ENCODE results near the gene ZBTB48.

The ZBTB48 gene

DNA sequence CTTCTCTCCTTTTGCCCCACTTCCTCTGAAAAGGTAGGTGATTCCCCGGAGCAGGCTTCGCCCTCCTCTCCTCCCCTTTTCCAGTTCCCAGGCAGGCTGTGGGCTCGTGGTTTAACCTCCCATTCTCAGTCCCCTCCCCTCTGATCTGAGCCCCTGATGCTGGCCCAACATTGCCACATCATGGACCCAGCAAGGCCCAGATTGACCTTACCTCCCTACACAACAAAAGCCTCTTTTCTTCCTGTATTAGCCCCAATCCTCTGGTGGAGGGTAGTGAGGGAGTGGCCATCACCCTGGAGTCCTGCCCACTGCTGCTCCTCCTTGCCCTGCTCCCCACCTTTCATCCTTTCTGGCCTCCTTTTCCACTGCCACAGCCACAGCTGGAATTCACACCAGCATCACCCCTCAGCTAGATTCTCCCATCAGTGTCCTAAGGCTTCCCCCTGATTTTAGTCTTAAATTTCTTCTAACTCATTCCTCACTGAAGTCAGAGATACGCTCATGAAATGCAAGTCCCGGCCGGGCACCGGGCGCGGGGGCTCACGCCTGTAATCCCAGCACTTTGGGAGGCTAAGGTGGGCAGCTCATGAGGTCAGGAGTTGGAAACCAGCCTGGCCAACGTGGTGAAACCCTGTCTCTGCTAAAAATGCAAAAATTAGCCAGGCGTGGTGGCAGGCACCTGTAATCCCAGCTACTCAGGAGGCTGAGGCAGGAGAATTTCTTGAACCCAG, 7.0 kb upstream of the ZBTB48 start:
- no peak for DNase-seq (ENCODE audit: low read depth)

DNA sequence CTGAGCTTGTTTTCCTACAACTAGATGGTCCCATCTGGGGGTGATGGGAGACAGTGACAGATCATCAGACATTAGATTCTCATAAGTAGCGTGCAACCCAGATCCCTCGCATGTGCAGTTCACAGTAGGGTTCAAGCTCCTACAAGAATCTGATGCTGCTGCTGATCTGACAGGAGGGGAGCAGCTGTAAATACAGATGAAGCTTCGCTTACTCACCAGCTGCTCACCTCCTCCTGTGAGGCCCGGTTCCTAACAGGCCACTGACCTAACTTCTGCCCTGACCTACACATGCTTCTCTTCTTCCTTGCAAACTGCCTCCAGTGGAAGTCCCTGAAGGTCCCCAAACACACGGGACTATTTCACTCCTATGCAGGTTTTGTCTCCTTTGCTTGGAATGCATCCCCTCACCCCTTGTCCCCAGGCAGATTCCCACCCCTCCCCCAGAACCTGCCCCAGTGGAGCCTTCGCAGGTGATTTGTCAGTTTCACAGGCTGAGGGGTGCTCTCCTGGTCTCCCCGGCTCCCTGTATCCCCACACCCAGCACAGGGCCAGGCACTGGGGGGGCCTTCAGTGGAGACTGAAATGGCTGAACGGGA, 5.7 kb upstream of the ZBTB48 start:
- no peak for DNase-seq (ENCODE audit: low read depth)

DNA sequence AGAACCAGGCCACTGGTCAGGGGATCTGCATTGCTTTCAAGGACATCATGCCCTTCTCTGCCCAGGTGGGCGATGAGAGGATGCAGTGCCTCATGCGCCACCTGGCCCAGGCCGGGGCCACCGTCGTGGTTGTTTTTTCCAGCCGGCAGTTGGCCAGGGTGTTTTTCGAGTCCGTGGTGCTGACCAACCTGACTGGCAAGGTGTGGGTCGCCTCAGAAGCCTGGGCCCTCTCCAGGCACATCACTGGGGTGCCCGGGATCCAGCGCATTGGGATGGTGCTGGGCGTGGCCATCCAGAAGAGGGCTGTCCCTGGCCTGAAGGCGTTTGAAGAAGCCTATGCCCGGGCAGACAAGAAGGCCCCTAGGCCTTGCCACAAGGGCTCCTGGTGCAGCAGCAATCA, 5.0 kb upstream of the ZBTB48 start:
- DNase-seq (ENCODE audit: low read depth), result no peak

DNA sequence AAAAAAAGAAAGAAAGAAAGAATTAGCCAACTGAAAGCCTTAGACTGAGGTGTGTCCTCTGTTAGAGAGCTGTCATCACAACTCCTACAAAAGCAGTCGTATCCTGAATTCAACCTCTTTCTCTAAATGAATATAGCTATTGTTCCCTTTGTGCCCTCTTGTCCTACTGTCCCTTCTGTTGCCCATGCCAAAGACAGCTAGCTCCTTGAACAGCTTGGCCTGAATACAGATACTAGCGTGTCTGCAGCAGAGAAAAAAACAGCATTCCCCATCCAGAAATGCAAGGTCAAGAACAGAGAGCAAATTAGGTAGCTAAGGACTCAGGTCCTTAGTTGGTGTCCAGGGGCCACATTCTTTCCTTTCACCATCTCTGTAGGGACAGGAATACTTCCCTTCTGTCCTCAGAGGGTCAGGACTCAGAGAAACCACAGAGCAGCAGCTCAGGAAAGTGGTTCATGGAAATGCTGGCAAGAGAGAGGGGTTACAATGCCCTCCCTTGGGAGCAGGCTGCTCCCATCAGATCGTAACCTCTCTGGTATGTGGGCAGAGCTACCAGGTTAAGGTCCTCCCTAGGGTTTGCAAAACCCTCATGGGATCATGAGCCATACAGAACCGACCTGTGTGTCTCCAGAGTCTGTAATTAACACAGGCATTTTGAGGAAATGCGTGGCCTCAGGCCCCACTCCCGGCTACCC, 1.8 kb upstream of the ZBTB48 start:
- no peak for DNase-seq (ENCODE audit: low read depth)

DNA sequence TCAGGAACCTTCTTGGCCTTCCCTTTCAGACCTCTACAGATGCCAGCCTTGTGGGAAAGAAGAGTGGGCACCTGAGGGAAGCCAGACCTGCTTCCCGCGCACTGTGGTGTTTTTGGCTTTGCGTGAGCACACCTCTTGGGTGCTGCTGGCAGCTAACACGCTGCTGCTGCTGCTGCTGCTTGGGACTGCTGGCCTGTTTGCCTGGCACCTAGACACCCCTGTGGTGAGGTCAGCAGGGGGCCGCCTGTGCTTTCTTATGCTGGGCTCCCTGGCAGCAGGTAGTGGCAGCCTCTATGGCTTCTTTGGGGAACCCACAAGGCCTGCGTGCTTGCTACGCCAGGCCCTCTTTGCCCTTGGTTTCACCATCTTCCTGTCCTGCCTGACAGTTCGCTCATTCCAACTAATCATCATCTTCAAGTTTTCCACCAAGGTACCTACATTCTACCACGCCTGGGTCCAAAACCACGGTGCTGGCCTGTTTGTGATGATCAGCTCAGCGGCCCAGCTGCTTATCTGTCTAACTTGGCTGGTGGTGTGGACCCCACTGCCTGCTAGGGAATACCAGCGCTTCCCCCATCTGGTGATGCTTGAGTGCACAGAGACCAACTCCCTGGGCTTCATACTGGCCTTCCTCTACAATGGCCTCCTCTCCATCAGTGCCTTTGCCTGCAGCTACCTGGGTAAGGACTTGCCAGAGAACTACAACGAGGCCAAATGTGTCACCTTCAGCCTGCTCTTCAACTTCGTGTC, 995 bp upstream of the ZBTB48 start:
- no peak for DNase-seq (ENCODE audit: low read depth)

DNA sequence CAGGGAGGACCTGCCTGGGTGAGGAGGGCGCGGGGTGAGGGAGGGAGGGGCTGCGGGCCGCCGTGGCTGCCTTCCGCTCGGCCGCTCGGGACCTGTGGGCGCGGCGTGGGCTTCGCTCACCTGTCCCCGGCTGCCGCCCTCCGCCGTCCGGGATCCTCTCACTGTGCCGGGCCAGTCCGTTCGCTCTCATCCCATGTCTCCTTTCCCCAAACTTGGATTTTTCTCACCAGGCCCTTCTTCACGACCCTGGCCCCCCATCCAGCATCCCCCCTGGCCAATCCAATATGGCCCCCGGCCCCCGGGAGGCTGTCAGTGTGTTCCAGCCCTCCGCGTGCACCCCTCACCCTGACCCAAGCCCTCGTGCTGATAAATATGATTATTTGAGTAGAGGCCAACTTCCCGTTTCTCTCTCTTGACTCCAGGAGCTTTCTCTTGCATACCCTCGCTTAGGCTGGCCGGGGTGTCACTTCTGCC, 362 bp downstream of the ZBTB48 start:
- DNase-seq (ENCODE audit: low read depth), result no peak

DNA sequence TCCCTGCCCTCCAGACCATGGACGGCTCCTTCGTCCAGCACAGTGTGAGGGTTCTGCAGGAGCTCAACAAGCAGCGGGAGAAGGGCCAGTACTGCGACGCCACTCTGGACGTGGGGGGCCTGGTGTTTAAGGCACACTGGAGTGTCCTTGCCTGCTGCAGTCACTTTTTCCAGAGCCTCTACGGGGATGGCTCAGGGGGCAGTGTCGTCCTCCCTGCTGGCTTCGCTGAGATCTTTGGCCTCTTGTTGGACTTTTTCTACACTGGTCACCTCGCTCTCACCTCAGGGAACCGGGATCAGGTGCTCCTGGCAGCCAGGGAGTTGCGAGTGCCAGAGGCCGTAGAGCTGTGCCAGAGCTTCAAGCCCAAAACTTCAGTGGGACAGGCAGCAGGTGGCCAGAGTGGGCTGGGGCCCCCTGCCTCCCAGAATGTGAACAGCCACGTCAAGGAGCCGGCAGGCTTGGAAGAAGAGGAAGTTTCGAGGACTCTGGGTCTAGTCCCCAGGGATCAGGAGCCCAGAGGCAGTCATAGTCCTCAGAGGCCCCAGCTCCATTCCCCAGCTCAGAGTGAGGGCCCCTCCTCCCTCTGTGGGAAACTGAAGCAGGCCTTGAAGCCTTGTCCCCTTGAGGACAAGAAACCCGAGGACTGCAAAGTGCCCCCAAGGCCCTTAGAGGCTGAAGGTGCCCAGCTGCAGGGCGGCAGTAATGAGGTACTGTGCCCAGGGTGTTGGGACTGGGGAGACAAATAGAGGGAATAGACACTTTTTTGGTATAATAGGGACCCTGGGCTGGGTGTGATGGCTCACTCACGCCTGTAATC, 1.0 kb downstream of the ZBTB48 start:
- DNase-seq (ENCODE audit: low read depth), result no peak

DNA sequence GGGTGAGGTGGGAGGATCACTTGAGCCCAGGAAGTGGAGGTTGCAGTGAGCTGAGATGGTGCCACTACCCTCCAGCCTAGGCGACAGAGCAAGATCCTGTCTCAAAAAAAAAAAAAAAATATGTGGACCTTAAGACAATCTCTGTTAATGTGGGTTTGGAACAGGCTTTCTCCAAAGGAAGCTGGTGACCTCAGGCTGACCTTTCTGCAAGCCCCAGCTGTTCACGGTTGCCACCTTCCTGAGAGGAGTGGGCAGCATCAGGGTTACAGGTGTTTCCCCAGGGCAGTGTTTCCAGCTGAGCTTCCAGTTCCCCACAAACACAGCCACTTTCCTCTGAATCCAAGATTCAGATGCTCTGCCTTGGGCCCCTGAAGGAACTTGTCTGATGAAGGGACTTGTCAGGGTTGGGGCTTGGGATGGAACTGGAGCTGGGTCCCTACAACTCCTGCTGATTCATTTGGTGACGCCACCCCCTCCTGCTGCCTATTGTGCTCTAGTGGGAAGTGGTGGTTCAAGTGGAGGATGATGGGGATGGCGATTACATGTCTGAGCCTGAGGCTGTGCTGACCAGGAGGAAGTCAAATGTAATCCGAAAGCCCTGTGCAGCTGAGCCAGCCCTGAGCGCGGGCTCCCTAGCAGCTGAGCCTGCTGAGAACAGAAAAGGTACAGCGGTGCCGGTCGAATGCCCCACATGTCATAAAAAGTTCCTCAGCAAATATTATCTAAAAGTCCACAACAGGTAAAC, 1.9 kb downstream of the ZBTB48 start:
- no peak for DNase-seq (ENCODE audit: low read depth)

DNA sequence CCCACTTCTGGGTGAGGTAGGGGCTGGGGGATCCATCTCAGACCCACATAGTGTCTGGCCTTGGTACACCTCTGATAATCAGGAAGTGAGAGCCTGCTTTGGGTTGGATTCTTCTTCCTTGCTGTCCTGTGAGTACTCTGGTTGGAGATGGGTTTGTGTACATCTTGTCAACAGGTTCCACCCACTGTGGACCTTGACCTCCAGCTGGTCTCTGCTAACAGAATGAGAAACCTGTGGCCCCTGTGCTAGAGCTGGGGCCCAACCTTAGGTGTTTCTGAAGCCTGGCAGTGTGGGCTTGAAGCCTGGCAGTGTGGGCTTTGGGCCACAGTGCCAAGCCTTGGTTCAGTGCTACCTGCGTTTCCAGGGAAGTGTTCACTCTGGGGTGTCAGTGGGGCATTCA, 2.6 kb downstream of the ZBTB48 start:
- DNase-seq (ENCODE audit: low read depth), result no peak

DNA sequence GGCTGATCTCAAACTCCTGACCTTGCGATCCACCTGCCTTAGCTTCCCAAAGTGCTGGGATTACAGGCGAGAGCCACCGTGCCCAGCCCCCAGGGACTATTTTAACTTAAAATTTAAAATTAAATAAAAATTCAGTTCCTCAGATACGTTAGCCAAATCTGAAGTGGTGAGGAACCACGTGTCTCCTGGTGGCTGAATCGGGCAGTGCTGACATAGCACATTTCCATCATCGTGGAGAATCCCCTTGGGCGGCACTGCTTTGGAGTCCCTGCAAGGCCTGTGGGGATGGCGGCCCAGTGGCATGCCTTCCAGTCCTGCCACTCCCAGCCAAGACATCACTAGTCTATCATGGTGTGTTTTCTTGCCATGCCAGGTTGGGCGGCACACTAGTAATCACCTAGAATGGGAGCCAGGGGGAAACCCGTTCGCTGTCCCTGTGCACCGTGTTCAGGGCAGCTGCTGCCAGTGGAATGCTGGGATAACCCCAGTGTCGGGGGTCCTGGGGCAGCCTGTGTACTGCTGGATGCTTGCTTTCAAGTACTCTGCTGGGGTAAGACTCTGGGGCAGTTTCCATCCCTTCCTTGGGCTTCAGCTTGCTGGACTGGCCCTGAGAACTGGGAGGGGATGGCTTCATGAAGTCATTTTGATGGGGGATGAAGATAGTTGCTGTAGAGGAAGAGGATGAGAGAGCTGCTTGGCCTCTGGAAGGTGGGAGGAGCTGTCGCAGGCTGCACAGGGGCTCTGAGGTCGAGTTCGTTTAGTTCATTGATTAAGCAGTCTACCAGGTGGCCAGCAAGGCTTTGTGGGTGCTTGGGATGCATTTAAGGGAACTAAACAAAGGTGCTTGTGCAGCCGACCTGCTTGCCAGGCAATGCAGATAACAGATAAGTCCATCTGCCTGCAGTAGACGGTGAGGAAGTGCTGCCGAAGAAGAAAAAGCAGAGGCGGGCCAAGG, 4.6 kb downstream of the ZBTB48 start:
- DNase-seq (ENCODE audit: low read depth), result no peak

DNA sequence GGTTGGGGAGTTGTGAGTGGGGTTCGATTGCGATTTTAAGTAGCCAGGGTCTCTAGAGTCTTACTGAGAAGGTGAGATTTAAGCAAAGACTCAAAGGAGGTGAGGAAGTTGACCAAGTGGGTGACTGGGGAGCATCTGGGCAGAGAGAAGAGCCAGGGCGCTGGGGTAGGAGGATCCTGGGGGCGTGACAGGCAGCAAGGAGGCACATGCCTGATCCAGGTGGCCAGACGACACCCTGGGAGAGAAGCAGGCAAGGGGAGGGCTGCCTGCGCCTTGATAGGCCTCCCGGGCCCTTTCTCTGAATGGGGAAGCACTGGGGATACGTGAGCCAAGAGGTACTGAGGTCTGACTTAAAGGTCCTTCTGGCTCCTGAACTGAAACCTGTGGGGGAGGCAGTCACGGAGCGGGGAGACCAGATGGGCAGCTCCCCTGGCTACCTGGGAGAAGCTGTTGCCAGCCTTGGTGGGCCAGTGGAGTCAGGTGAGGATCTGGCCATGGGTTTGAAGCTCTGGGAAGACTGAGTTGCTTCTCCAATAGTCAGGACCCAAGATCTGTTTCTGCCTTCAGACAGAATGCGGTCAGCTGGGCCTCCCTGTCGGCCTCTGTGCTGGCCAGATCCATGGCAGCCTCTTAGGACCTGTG, 5.4 kb downstream of the ZBTB48 start:
- DNase-seq (ENCODE audit: low read depth), result no peak

DNA sequence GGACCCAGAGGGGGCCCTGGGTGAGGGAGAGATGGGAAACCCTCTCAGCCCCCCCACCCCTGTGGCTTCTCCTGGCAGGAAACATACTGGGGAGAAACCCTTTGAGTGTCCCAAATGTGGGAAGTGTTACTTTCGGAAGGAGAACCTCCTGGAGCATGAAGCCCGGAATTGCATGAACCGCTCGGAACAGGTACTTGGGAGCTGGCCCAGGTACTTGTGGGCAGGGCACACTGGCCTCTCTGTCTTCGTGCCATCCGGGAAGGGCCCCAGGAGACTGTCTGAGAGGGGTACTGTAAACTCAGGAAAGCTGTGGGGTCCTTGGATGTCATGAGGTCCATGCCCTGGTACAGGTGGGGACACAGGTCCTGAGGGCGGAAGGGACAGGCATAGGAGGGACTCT, 6.0 kb downstream of the ZBTB48 start:
- DNase-seq (ENCODE audit: low read depth), result no peak

DNA sequence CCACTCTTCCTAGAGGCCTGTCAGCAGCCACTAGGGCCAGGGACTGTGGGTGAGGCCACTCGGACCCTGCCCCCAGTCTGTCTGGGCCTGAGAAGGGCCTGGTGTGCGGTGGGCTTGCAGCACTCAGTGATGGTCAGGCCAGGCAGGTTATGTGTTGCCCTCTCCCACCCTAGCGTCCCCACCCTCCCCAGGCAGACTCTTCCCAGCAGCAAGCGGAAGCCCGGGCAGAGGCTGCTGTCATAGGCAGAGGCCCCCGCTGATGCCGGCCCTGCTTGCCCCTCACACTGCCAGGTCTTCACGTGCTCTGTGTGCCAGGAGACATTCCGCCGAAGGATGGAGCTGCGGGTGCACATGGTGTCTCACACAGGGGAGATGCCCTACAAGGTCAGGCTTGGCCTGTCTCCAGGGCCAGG, 6.6 kb downstream of the ZBTB48 start:
- DNase-seq (ENCODE audit: low read depth), result no peak

DNA sequence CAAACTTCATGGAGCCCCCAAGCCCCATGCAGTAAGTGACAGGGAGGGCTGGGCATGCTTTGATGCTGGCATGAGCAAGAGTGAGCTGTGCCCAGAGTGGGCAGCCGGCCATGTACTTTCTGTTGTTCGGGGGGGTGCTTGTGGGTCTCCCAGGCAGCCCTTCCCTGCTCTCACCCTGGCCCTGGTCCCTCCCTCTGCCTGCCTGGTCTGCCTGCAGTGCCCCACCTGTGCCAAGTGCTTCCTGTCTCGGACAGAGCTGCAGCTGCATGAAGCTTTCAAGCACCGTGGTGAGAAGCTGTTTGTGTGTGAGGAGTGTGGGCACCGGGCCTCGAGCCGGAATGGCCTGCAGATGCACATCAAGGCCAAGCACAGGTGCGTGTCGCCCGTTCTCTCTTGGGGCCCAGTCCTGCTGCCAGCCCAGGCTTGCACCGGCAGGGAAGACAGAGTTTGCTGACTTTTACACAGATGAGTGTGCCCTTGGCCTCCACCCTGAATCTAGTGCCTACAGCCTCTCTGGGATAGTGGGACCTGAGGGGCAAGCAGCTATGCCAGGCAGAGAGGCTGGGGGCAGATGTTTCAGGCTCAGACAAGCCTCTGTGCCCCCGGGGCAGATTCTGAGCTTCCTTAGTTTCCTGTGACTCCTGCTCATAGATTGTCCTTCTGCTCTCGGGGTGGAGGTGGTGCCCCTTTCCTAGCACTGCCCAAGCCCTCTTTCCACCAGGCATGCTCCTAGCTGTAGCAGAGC, 7.6 kb downstream of the ZBTB48 start:
- no peak for DNase-seq (ENCODE audit: low read depth)

DNA sequence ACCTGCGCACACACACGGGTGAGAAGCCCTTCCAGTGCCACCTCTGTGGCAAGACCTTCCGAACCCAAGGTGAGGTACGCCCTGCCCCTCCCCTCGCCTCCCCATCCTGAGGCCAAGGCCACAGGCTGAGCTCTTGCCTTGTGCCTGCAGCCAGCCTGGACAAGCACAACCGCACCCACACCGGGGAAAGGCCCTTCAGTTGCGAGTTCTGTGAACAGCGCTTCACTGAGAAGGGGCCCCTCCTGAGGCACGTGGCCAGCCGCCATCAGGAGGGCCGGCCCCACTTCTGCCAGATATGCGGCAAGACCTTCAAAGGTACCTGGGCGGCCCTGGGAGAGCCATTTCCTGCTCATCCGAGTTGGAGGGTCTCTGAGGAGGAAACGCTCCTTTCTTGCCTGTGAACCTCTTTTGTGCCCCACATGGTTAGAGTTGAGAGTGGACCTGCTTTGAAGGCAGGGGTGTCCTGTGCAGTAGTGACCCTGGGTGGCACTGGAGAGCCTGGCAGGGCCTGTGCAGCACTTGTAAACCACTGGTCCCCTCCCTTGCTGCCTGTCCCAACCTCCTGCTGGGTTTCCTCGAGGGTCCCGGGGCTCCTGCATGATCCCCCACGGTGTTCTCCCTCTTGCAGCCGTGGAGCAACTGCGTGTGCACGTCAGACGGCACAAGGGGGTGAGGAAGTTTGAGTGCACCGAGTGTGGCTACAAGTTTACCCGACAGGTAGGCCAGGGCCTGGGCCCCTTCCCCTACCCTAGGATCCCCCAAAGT, 8.5 kb downstream of the ZBTB48 start:
- DNase-seq (ENCODE audit: low read depth), result no peak

DNA sequence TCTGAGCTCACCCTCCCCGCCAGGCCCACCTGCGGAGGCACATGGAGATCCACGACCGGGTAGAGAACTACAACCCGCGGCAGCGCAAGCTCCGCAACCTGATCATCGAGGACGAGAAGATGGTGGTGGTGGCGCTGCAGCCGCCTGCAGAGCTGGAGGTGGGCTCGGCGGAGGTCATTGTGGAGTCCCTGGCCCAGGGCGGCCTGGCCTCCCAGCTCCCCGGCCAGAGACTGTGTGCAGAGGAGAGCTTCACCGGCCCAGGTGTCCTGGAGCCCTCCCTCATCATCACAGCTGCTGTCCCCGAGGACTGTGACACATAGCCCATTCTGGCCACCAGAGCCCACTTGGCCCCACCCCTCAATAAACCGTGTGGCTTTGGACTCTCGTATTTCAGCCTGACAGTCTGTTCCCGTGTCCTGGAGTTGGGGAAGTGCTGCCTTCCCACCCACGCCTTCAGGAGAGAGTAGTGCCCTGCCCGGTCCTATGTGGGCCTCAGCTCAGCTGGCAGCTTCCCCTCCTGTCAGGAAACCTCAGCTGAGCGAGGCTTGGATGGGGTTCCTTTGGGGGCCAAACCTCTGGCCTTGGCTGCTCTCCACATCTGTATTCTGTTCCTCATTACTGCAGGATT, 9.2 kb downstream of the ZBTB48 start:
- DNase-seq (ENCODE audit: low read depth), result no peak

DNA sequence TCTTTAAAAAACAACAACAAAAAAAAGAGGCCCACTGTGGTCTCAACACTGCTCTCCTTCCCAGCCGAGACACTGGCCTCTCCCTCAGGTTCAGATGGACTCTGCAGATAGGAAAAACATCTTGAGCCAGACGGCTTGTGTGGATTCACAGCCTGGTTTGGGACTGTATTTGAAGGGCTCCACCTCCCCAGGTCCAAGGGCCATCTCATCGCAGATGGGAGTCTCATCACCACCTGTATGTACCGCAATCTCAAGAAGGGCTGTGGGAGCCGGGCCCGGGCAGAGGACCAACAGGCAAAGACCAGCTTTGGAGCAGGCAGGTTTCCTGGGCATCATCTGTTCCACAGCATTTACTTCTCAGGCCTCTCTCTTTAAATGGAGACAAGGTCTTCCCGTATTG, 10.3 kb downstream of the ZBTB48 start:
- DNase-seq (ENCODE audit: low read depth), result no peak

All from HS-27A (cell line).